Natural killer cell treated with Interleukin-12 subunit alpha and Interleukin-12 subunit beta and Interleukin-15 and Interleukin-18, amount 100 ng/mL, for 72 hours (primary cell): Measurements from ENCODE around the gene C1R. TPM values are rescaled to one million over a fixed set of nuclear protein-coding genes. Genes with fewer than 3 reads are reported as not detected.

ENCODE experiments used
- ATAC-seq, 2 donors: fragments of 150-1000 bp; cut with Tn5 transposase in 1 of 2; sonication (Bioruptor Pico), chemical (Tn5 transposase) in 1 of 2; 2 replicates each; pipeline ENCODE4 v1.10.0; 2021
- DNase-seq: peaks from one replicate; pipeline ENCODE4 v3.0.0; 2022; ENCODE audit warnings: low spot score
- H3K27ac Mint-ChIP-seq, 2 donors: 1 replicate in 1 of 2; 2 replicates in 1 of 2; pipeline ENCODE4 v1.8.0; 2022; ENCODE audit warnings: mixed read lengths in 2 of 2, mild to moderate bottlenecking in 1 of 2, moderate library complexity in 1 of 2
- H3K27me3 Mint-ChIP-seq, 2 donors: 1 replicate in 1 of 2; 2 replicates in 1 of 2; pipeline ENCODE4 v1.8.0; 2022; ENCODE audit warnings: mixed read lengths in 2 of 2
- H3K36me3 Mint-ChIP-seq: one replicate; pipeline ENCODE4 v1.8.0; 2022; ENCODE audit warnings: mixed read lengths
- H3K4me1 Mint-ChIP-seq, 2 donors: 1 replicate in 1 of 2; 2 replicates in 1 of 2; pipeline ENCODE4 v1.8.0; 2022; ENCODE audit warnings: low read depth in 2 of 2, mixed read lengths in 2 of 2, mild to moderate bottlenecking in 1 of 2
- H3K4me3 Mint-ChIP-seq: one replicate; pipeline ENCODE4 v1.8.0; 2022; ENCODE audit warnings: mixed read lengths
- H3K9me3 Mint-ChIP-seq: 2 replicates; pipeline ENCODE4 v1.8.0; 2022; ENCODE audit warnings: mixed read lengths
- total RNA-seq, 2 donors: library from RNA; stranded (reverse); gene quantifications; one replicate each; pipeline ENCODE4 v1.2.3, GENCODE V29; 2022

C1R gene
- total RNA-seq, 2 donors from 2014 or later: 1.6 to 1.7 TPM

DNA sequence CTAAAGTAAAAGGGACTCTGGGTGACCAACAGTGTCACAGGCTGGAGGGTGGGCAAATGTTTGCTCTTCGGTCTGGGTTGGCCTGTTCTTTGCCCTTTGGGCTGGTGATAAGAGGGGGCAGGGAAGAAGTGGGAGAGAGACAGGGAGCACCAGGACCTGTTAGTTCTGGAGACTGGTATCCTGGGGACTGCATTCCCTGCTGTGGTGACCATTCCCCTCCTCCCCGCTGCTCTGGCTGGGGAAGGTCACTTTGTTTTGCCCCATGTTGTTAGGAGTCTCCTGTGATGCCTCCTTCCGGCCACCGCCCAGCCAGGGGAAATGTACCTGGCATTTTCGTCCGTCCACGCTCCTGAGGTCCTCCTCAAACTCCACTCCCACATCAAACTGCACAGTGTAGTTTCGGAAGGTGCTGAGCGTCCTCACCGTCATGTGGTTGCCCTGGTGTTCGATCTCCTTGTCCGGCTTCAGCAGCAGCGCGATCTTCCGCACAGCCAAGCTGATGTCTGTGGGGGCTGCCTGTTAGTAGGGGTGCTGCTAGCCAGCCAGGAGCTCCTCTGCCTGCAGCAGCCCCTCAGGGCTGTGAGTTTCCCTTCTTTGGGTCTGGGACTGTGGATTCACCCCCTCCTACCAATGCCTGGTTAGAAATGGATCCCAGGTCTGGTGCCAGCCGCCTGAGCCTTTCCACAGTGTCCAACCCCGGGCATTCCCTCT is 35.8 kb upstream of the C1R start:
- Mint-ChIP-seq H3K4me1 (peaks cover 30 to 45% of the 10 kb centered on the region in 2 donors), H3K27me3 (no peaks in the 10 kb centered on the region), H3K4me3 (peak overlapping the region; percentile 100), H3K9me3 (no peaks in the 10 kb centered on the region), H3K27ac (no peak overlapping the region), H3K36me3 (no peaks in the 10 kb centered on the region)
- DNase-seq (no peak), ATAC-seq (no peak)

DNA sequence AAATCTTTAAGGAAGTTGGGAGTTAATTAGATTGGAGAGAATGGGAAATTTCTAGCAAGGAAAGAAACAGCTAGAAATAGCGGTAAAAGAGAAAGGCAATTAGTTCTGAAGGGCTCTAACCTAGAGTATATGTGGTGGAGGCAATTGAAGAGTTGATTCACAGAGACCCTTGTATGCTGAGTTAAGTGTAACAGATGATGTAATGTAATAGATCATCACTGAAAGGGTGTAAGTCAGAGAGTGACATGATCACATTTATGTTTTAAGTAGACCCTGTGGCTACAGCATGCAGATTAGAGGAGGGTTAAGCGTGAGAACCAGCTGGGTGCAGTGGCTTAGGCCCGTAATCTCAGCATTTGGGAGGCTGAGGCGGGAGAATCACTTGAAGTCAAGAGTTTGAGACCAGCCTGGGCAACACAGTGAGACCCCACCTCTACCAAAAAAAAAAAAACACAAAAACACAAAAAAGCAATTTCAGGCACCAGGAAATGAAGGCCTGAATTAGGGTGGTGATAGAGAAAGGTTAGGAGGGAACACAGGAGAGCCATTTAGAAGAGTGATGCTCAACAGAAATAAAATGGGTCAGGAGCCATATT is 33.5 kb upstream of the C1R start:
- Mint-ChIP-seq H3K27me3 (no peaks in the 10 kb centered on the region), H3K4me3 (no peak overlapping the region), H3K9me3 (no peaks in the 10 kb centered on the region), H3K36me3 (no peaks in the 10 kb centered on the region), H3K4me1 (peaks cover 11 to 25% of the 10 kb centered on the region in 2 donors), H3K27ac (peak overlapping the region in 1 of 2 donors; percentile 42)
- no peak for DNase-seq
- ATAC-seq: no peak

DNA sequence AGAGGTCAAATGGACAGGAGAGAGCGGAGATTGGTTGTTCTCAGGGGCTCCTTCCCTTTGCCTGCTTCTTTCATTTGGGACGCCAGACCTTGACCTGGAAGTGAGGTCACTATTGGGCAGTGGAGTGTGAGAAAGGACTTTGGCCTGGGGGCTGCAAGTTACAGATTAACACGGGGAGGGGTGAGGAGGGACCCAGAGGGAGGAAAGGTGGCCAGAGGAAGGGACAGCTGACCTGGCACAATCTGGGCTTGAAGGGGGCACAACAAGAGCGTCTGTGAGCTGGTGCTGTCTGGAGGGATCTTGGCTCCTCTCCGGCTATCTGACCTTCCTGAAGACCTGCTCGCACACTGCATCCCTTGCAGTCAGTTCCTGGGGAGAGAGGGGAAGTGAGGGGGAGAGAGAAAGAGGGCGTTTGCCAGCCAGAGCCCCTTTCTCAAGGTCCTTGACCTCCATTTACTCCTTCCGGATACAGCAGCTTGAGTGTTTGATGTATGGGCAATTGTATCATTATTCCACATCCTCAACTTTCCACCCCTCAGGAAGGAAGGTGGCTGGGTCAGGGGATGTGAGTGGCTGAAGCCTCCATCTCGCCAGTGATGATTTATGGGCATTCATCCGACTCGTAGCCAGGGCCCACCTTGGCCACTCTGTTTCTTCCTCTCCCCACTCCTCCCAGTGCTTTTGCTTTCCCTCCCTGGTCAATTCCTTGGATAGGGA is 31.7 kb upstream of the C1R start:
- no peaks in the 10 kb centered on the region for H3K9me3 Mint-ChIP-seq
- DNase-seq (no peak), ATAC-seq (no peak)
- peaks cover 4 to 15% of the 10 kb centered on the region in 2 donors for H3K4me1 Mint-ChIP-seq
- no peak overlapping the region for H3K4me3 Mint-ChIP-seq
- H3K27ac Mint-ChIP-seq: no peak overlapping the region
- H3K36me3 Mint-ChIP-seq: no peaks in the 10 kb centered on the region
- no peaks in the 10 kb centered on the region for H3K27me3 Mint-ChIP-seq

DNA sequence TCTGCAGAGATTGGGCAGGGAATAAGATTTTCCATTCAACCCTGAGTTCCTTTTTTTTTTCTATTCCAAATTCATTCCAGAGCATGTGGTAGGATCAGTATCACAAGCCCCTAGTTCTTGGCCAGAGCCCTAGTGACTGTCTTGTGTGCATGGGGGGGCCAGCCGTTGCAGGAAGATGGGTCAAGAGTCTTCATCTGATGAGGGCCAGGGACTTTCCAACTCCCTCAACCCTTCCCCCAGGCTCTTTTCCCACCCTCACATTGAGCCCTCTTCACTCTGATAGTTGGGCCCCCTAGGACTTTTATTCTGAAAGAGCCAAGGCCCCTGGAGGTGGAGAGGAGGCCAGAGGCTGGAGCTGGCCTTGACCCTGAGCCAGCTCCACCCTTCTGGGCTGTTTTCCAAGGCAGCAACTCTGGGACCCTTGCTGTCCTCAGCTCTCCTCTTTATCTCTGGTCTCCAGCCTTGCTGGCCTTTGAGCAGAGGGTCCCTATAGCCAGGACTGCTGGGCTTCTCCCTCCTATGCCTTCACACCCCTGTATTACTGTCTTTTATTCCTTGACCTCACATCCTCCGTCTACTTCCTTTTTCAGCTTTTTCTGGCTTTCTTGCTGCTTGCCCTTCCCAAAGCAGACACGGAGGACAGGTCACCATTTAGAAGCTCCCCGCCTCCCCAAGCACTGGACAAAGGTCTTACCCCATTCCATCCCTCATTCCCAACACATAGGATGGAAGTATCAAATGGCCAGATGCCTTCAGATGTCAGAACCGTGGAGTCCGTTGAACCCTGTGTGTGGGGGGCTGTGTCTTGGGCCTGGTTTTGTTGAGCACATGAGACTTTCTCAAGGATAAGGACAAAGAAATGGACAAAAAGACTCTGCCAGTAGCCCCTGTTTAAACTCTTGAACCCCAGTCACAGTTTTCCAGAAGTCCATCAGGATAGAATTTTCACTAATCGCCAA is 30.8 kb upstream of the C1R start:
- DNase-seq (no peak), ATAC-seq (no peak)
- no peak overlapping the region for H3K27ac Mint-ChIP-seq
- no peak overlapping the region for H3K4me3 Mint-ChIP-seq
- peaks cover 4% of the 10 kb centered on the region for H3K36me3 Mint-ChIP-seq
- no peaks in the 10 kb centered on the region for H3K9me3 Mint-ChIP-seq
- no peaks in the 10 kb centered on the region for H3K27me3 Mint-ChIP-seq
- peaks cover 0 to 9% of the 10 kb centered on the region in 2 donors for H3K4me1 Mint-ChIP-seq

DNA sequence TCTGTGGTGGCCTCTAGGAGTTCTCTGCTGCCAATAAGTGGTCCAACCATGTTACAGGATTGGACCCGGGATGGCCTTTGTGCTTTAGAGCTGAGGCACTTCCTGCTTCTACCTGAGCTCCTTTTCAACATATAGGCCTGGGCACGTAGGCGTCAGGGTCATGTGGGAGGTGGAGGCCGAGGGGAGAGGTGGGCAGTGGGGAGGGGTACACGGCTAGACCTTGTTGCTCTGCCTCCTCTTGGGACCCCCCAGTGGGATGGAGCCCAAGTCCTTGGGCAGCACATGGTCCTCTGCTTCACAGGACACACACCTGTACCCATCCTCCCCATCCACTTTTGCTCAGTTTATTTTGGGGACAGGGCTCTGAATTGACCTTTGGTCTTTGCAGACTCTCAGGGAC is 29.1 kb upstream of the C1R start:
- no peak overlapping the region for H3K27ac Mint-ChIP-seq
- no peak for DNase-seq
- H3K4me3 Mint-ChIP-seq: no peak overlapping the region
- H3K4me1 Mint-ChIP-seq: peaks cover 0 to 5% of the 10 kb centered on the region in 2 donors
- H3K36me3 Mint-ChIP-seq: peaks cover 5% of the 10 kb centered on the region
- H3K9me3 Mint-ChIP-seq: no peaks in the 10 kb centered on the region
- no peak for ATAC-seq
- no peaks in the 10 kb centered on the region for H3K27me3 Mint-ChIP-seq

DNA sequence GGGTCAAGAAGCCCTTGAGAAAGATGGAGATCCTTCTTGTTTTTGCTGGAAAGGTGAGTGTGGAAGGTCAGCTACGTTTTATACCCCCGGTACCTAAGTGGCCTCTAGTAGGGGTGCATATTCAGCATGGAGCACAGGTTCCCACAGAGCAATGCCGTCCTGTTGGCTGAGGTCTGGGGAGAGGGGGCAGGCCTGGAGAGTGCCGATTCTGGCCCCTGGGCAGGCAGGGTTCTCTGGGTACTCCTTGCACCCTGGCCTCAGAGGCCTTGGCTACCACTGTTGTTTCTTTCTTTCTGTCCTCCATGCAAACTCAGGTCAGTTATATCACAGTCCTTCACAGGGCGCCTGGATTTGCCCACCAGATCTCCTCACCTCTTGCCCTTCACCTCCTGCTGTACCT is 27.9 kb upstream of the C1R start:
- Mint-ChIP-seq H3K4me1 (peaks cover 0 to 3% of the 10 kb centered on the region in 2 donors), H3K4me3 (no peak overlapping the region), H3K27ac (no peak overlapping the region), H3K9me3 (no peaks in the 10 kb centered on the region), H3K36me3 (peaks cover 5% of the 10 kb centered on the region), H3K27me3 (no peaks in the 10 kb centered on the region)
- DNase-seq: no peak
- no peak for ATAC-seq

DNA sequence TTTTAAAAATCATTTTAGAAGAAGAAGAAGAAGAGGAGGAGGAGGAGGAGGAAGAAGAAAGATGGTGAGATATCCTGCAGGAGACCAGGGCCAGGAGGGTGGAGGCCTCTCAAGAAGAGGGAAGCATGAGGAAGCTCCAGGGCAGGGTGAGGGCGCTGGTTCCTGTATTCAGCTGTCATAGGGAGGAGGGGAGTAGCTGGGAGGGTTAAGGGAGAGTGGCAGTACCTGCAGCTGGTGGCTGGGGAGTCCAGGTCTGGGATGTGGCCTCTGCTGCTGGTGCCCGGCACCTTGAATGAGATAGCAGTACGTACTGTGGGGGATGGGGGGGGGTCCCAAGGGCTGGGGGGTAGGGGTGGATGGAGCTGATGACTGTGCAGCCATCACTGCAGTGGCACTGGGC is 26.6 kb upstream of the C1R start:
- Mint-ChIP-seq H3K4me1 (peaks cover 4 to 5% of the 10 kb centered on the region in 2 donors), H3K27me3 (no peaks in the 10 kb centered on the region), H3K9me3 (no peaks in the 10 kb centered on the region), H3K4me3 (no peak overlapping the region), H3K27ac (no peak overlapping the region), H3K36me3 (peaks cover 5% of the 10 kb centered on the region)
- DNase-seq (no peak), ATAC-seq (no peak)

DNA sequence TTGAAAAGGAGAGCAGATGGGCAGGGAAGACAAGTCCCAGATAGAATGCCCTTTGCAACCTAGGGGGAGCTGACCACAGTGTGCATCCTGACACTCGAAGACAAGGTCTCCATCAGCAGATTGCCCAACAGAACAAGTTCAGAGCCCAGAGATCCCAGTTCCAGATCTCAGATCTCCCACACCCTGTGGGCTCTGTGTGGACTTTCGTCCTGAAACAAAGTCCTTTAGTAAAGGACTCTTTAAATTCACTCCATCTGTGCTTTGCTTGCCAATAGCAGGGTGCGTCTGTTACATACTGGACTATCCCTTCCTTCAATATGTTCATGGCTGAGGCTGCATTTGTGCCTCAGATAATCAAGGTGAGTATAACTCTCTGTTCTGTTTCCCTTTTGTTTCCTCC is 25.4 kb upstream of the C1R start:
- Mint-ChIP-seq H3K4me3 (no peak overlapping the region), H3K27me3 (no peaks in the 10 kb centered on the region), H3K9me3 (no peaks in the 10 kb centered on the region), H3K27ac (no peak overlapping the region), H3K36me3 (peaks cover 5% of the 10 kb centered on the region), H3K4me1 (peaks cover 4 to 10% of the 10 kb centered on the region in 2 donors)
- DNase-seq: no peak
- ATAC-seq: no peak

DNA sequence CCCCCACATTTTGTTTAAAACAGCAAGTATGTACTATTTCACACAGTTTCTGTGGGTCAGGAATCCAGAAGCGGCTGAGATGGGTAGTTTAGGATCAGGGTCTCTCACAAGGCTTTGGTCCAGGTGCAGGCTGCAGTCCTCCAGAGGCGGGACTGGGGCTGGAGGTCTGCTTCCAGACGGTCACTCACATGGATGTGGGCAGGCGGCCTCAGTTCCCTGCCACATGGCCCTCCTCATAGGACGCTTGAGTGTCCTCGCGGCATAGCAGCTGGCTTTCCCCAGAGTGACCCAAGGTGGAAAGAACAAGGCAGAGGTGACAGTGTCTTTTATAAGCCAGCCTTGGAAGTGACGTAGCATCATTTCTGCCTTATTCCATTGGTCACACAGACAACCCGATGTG is 24.7 kb upstream of the C1R start:
- DNase-seq (no peak), ATAC-seq (no peak)
- peaks cover 5% of the 10 kb centered on the region for H3K36me3 Mint-ChIP-seq
- no peak overlapping the region for H3K27ac Mint-ChIP-seq
- no peaks in the 10 kb centered on the region for H3K9me3 Mint-ChIP-seq
- H3K4me1 Mint-ChIP-seq: peaks cover 4 to 10% of the 10 kb centered on the region in 2 donors
- no peaks in the 10 kb centered on the region for H3K27me3 Mint-ChIP-seq
- no peak overlapping the region for H3K4me3 Mint-ChIP-seq

DNA sequence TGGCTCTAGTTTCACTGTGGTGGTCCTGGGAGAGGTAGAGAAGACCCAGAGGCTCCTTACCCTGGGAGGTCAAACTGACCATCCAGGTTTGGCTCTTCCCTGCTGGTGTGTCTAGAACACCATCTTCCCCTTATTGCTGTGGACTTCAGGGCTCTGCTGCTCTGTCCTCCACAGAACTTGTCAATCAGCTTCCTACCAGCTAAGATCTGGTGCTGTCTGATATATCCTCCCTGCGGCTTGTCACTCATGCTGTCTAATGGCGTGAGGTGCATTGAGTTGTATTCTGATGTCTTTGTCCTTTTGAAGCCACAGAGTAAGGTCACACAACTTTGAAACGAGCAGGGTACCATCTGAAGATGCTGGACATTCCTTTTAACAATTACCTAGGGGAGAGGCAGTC is 24.0 kb upstream of the C1R start:
- Mint-ChIP-seq H3K4me3 (no peak overlapping the region), H3K4me1 (peaks cover 4 to 10% of the 10 kb centered on the region in 2 donors), H3K9me3 (no peaks in the 10 kb centered on the region), H3K36me3 (peaks cover 5% of the 10 kb centered on the region), H3K27me3 (no peaks in the 10 kb centered on the region), H3K27ac (no peak overlapping the region)
- ATAC-seq (no peak), DNase-seq (no peak)

DNA sequence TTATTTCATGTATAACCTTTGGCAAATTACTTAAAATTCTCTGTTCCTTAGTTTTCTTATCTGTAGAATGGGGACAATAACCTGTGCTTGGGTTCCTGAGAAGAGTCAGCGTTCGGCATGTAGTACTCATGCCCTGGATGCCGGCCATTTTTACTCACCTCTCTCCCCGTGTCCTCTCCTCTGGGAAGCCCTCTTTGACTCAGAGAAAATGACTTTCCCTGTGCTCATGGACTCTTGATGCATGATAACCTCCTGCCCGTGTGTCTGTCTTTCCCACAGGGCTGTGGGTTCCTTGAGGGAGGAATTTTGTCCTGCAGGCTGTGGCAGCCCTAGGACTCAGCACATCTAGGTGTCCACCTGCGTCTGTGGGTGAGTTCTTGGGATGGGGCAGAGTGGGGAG is 22.6 kb upstream of the C1R start:
- ATAC-seq (no peak), DNase-seq (no peak)
- no peaks in the 10 kb centered on the region for H3K27me3 Mint-ChIP-seq
- no peaks in the 10 kb centered on the region for H3K9me3 Mint-ChIP-seq
- H3K27ac Mint-ChIP-seq: no peak overlapping the region
- peaks cover 5% of the 10 kb centered on the region for H3K36me3 Mint-ChIP-seq
- H3K4me3 Mint-ChIP-seq: no peak overlapping the region
- peaks cover 5 to 15% of the 10 kb centered on the region in 2 donors for H3K4me1 Mint-ChIP-seq

DNA sequence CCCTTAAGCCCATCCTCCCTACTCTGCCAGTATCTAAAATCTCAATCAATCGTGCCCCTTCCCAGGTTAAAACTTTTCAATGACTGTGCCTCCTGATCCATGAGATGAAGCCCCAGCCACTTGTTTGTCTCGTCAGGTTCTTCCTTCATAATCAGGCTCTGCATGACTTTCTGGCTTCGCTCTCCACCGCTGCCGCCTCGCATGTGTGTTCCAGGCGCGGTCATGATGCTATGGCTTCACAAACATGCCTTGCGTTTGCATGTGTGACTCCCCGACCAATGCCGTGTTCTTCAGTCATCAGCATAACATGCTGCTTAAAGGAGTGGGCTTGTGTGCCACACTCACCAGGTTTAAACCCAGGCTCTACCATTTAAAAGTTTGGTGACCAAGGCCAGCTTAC is 21.8 kb upstream of the C1R start:
- Mint-ChIP-seq H3K4me3 (no peak overlapping the region), H3K36me3 (peaks cover 5% of the 10 kb centered on the region), H3K9me3 (no peaks in the 10 kb centered on the region), H3K4me1 (peaks cover 11 to 22% of the 10 kb centered on the region in 2 donors), H3K27ac (no peak overlapping the region), H3K27me3 (no peaks in the 10 kb centered on the region)
- ATAC-seq (no peak), DNase-seq (no peak)

DNA sequence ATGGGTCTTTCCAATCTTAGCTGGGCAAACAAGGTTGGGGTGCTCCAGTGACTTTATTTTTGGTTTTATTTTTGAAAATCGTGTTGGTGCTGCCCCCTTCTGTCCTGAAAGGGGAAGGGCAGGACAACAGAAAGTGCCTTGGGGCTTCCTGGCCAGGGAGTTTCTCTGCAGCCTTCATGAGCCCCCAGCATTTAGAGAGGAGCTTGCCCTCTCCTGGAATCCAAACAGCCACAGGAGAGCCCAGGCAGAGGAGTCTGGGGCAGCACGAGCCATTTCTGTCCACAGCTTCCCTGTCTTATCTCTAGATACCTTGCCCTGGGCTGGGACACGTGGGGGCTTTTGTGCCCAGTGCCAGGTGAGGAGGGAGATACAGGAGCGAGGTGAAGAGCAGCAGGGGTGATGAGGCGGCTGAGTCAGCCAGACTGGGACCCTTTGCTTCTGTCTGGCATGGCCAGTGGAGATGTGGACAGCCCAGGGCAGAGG is 21.2 kb upstream of the C1R start:
- H3K27me3 Mint-ChIP-seq: no peaks in the 10 kb centered on the region
- ATAC-seq: peak in 1 of 2 donors; percentile 40
- peaks cover 5% of the 10 kb centered on the region for H3K36me3 Mint-ChIP-seq
- H3K9me3 Mint-ChIP-seq: no peaks in the 10 kb centered on the region
- no peak for DNase-seq
- no peak overlapping the region for H3K4me3 Mint-ChIP-seq
- H3K4me1 Mint-ChIP-seq: peaks cover 12 to 22% of the 10 kb centered on the region in 2 donors
- H3K27ac Mint-ChIP-seq: no peak overlapping the region
